Activated CD8-positive, alpha-beta T cell treated with anti-CD3 and anti-CD28 coated beads, Interleukin-2, amount 10 ng/mL, durations not matched to agents 7 days and 5 days (primary cell): ENCODE results near the gene ACOT9. TPM values are rescaled to one million over a fixed set of nuclear protein-coding genes. Genes with fewer than 3 reads are reported as not detected.
"Not testable (repeated sequence)": the region's sequence is repeated elsewhere in the genome, so short reads cannot be mapped to it uniquely, and the experiment has no call there.

Experiments used
- ATAC-seq: fragments of 150-1000 bp; cut with Tn5 transposase; one replicate; pipeline ENCODE4 v1.10.0; 2021; ENCODE audit warnings: moderate library complexity
- CTCF ChIA-PET: fragments of 350-600 bp; sonication (Branson Sonifier 250); formaldehyde crosslinking; loops from one replicate; lab custom pipeline; 2021; ENCODE audit warnings: antibody characterized with exemption; lab: Charles Lee
- POLR2A ChIA-PET: fragments of 350-600 bp; sonication (Branson Sonifier 250); formaldehyde crosslinking; loops from one replicate; lab custom pipeline; 2021; ENCODE audit warnings: antibody characterized with exemption; lab: Charles Lee
- DNase-seq: peaks from one replicate; pipeline ENCODE4 v3.0.0-alpha.2; 2020
- H3K27ac Mint-ChIP-seq: one replicate; pipeline ENCODE4 v1.8.0; 2021; ENCODE audit warnings: mild to moderate bottlenecking, mixed read lengths
- H3K27me3 Mint-ChIP-seq: one replicate; pipeline ENCODE4 v1.8.0; 2021; ENCODE audit warnings: low read depth, mixed read lengths
- H3K36me3 Mint-ChIP-seq: one replicate; pipeline ENCODE4 v1.8.0; 2021; ENCODE audit warnings: low read depth, mixed read lengths
- H3K4me1 Mint-ChIP-seq: one replicate; pipeline ENCODE4 v1.8.0; 2021; ENCODE audit warnings: low read depth, mixed read lengths
- H3K4me3 Mint-ChIP-seq: one replicate; pipeline ENCODE4 v1.8.0; 2021; ENCODE audit warnings: mild to moderate bottlenecking, mixed read lengths
- H3K9me3 Mint-ChIP-seq: one replicate; pipeline ENCODE4 v1.8.0; 2022; ENCODE audit warnings: mixed read lengths; ENCODE audit not compliant: insufficient read depth
- total RNA-seq, 2 experiments: library from RNA; stranded (reverse); gene quantifications; one replicate each; pipeline ENCODE4 v1.2.3, GENCODE V29; 2021

ACOT9 gene
- total RNA-seq, 2 experiments from 2014 or later, result 23.5 to 29.0 TPM

DNA sequence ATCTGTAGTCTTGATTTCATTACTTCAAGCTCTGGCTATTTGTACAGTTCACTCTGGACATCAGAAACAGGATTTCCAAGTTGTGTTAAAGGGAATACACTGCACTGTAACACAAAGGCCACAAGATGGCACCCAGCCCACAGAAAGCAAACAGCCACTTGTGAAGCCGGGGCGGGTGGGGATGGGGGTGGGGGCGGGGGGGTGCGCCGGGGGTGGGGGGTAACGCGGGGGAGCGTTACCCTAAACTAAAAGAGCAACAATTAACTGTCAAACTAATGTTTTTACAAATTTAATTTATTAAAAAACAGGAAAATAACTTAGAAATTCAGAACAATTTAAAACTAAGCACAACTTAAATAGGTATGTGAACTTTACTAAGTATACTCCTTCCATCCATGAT, 48.5 kb downstream of the ACOT9 start:
- ATAC-seq, result no peak
- H3K27me3 Mint-ChIP-seq, result no peaks in the 10 kb centered on the region
- no peaks in the 10 kb centered on the region for H3K36me3 Mint-ChIP-seq
- ChIA-PET CTCF (interaction anchor here (10.9 kb wide), 1 partner anchor 207 kb away, joined by 111 read pairs; no protein-coding TSS in a partner anchor), POLR2A (interaction anchor here (0.5 kb wide), 1 partner anchor 90 kb away, joined by 5 read pairs; no protein-coding TSS in a partner anchor)
- no peak overlapping the region for H3K4me3 Mint-ChIP-seq
- no peak overlapping the region for H3K27ac Mint-ChIP-seq
- no peaks in the 10 kb centered on the region for H3K9me3 Mint-ChIP-seq
- peak; percentile 52 for DNase-seq
- peaks cover 2% of the 10 kb centered on the region for H3K4me1 Mint-ChIP-seq

DNA sequence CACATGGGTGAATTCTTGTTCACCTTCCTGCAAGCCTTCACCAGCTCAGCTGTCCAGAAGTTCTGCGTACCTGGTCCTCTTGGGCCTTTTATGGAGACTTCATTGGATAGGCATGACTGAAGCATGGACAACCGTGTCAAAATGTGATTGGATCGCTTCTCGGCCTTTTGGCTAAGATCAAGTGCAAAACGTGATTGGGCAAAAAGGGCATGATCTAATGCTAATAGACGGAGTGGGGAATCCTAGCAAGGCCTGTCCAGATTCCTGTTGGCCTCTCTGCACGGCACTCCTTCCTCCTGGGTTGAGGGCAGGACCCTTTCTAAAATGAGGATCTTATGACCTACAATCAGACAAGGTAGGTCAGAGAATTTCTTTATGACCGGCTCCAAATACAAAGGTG, 50.9 kb downstream of the ACOT9 start:
- H3K36me3 Mint-ChIP-seq, result no peaks in the 10 kb centered on the region
- no peaks in the 10 kb centered on the region for H3K4me1 Mint-ChIP-seq
- no peaks in the 10 kb centered on the region for H3K27me3 Mint-ChIP-seq
- DNase-seq (no peak), ATAC-seq (no peak)
- no peak overlapping the region for H3K27ac Mint-ChIP-seq
- POLR2A ChIA-PET, result no interaction called here
- CTCF ChIA-PET, result interaction anchor here (10.9 kb wide), 1 partner anchor 209 kb away, joined by 111 read pairs; no protein-coding TSS in a partner anchor
- no peak overlapping the region for H3K4me3 Mint-ChIP-seq
- no peaks in the 10 kb centered on the region for H3K9me3 Mint-ChIP-seq

GRCh38 chrX:23676486-23676885, 66.6 kb downstream of the ACOT9 start:
- H3K27ac Mint-ChIP-seq, ATAC-seq, DNase-seq, H3K27me3 Mint-ChIP-seq, H3K9me3 Mint-ChIP-seq, H3K4me3 Mint-ChIP-seq: not testable (repeated sequence)
- Mint-ChIP-seq H3K36me3 (peaks cover 15% of the 10 kb centered on the region), H3K4me1 (peaks cover 22% of the 10 kb centered on the region)
- CTCF ChIA-PET, result interaction anchor here (1.2 kb wide), 1 partner anchor 267 kb away, joined by 3 read pairs; no protein-coding TSS in a partner anchor
- POLR2A ChIA-PET, result interaction anchor here (0.6 kb wide), 1 partner anchor 378 kb away, joined by 4 read pairs; no protein-coding TSS in a partner anchor

DNA sequence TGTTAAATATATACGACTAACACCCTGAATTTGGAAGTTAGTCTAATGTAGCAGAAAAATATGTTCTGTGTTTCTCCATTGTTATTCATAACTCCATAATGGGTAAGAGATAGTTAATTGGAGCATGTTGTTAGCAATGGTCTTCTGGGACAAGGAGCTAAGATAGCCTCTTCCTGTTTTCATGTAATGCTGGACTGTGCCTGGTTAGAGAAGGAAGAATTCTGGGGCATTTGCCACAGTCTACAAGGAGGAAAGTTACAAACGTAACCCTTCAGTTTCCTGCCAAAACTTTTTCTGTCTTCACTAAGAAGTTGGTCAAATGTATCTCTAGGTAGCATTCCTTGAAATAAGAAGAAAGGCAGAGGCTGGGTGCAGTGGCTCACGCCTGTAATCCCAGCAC, 70.0 kb downstream of the ACOT9 start:
- CTCF ChIA-PET, result interaction anchor here (1.0 to 4.1 kb wide), 2 partner anchors 110 to 229 kb away, joined by 4 to 17 read pairs; partner anchors contain the start of gene SAT1
- ATAC-seq, result no peak
- peak overlapping the region; percentile 46 for H3K27ac Mint-ChIP-seq

GRCh38 chrX:23670528-23670927, 72.5 kb downstream of the ACOT9 start:
- Mint-ChIP-seq H3K4me3 (no peak overlapping the region), H3K27me3 (no peaks in the 10 kb centered on the region), H3K27ac (no peak overlapping the region), H3K4me1 (peaks cover 30% of the 10 kb centered on the region), H3K36me3 (peaks cover 11% of the 10 kb centered on the region), H3K9me3 (no peaks in the 10 kb centered on the region)
- ChIA-PET POLR2A (no interaction called here), CTCF (interaction anchor here (0.6 to 4.1 kb wide), 2 partner anchors 69 to 232 kb away, joined by 3 to 17 read pairs; no protein-coding TSS in a partner anchor)
- ATAC-seq (no peak), DNase-seq (no peak)

More for the DNA sequence above, 70.0 kb downstream of the ACOT9 start:
- H3K9me3 Mint-ChIP-seq, result no peaks in the 10 kb centered on the region
- POLR2A ChIA-PET, result no interaction called here
- peaks cover 18% of the 10 kb centered on the region for H3K36me3 Mint-ChIP-seq
- peaks cover 24% of the 10 kb centered on the region for H3K4me1 Mint-ChIP-seq
- no peak overlapping the region for H3K4me3 Mint-ChIP-seq
- H3K27me3 Mint-ChIP-seq, result no peaks in the 10 kb centered on the region
- DNase-seq, result no peak

- CTCF ChIA-PET, result interaction anchor here (1.8 kb wide), 1 partner anchor 233 kb away, joined by 8 read pairs; no protein-coding TSS in a partner anchor
- POLR2A ChIA-PET, result interaction anchor here (1.0 kb wide), 1 partner anchor 115 kb away, joined by 4 read pairs; the partner anchor contains the start of gene SAT1
- H3K9me3 Mint-ChIP-seq, result no peaks in the 10 kb centered on the region
- peak overlapping the region; percentile 83 for H3K4me3 Mint-ChIP-seq
- peaks cover 9% of the 10 kb centered on the region for H3K36me3 Mint-ChIP-seq
- no peak for ATAC-seq
- peak overlapping the region; percentile 92 for H3K27ac Mint-ChIP-seq
- peaks cover 26% of the 10 kb centered on the region for H3K4me1 Mint-ChIP-seq
- H3K27me3 Mint-ChIP-seq, result no peaks in the 10 kb centered on the region
- DNase-seq, result no peak
Observed at GRCh38 chrX:23668335-23668734, 74.7 kb downstream of the ACOT9 start.

DNA sequence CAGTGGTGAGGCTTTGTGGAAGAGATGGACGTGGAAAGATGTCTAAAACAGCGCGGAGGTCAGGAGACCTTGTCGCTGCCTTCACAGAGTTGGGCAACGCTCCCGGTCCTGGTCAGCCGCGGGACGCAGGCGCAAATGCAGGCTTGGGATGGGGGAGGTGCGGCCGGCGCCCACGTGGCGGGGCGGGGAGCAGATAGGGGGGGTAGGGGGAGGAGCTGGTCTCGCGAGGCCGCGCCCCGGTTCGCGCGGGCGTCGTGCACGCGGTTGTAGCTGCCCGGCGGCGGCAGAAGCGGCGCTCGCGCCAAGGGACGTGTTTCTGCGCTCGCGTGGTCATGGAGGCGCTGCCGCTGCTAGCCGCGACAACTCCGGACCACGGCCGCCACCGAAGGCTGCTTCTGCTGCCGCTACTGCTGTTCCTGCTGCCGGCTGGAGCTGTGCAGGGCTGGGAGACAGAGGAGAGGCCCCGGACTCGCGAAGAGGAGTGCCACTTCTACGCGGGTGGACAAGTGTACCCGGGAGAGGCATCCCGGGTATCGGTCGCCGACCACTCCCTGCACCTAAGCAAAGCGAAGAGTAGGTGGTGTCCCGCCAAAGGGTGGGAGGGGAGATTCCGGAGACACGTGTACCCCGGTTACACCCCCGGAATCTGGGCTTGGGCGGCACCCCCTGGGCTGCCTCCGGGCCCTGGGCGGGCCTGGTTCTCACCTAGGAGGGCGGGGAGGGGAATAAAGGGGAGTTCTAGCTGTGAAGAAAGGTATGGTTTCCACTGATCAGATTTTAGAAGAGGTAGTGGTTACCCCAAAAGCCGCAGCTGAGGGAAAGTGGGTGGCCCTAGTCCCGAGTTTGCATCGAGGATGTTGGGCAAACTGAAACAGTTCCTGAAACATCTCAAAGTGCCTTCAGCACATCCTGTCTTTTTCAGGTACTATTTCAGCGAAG, 75.6 kb downstream of the ACOT9 start, which contains the start of gene PRDX4:
Gene PRDX4, plus strand, starts transcription at position 255 of the 939 bp plus-strand sequence. Its CDS starts 78 bp downstream, at position 333.
- Mint-ChIP-seq H3K36me3 (peaks cover 4% of the 10 kb centered on the region), H3K4me1 (peaks cover 23% of the 10 kb centered on the region), H3K9me3 (no peaks in the 10 kb centered on the region), H3K4me3 (peak within 1 kb of the TSS; percentile 83), H3K27ac (peak within 1 kb of the TSS; percentile 92), H3K27me3 (no peaks in the 10 kb centered on the region)
- peak; percentile 86 for ATAC-seq
- ChIA-PET POLR2A (interaction anchor here (0.8 to 1.0 kb wide), 2 partner anchors 115 to 116 kb away, joined by 3 to 4 read pairs; partner anchors contain the start of gene SAT1), CTCF (interaction anchor here (1.8 kb wide), 1 partner anchor 234 kb away, joined by 8 read pairs; no protein-coding TSS in a partner anchor)
- peak; percentile 81 for DNase-seq

DNA sequence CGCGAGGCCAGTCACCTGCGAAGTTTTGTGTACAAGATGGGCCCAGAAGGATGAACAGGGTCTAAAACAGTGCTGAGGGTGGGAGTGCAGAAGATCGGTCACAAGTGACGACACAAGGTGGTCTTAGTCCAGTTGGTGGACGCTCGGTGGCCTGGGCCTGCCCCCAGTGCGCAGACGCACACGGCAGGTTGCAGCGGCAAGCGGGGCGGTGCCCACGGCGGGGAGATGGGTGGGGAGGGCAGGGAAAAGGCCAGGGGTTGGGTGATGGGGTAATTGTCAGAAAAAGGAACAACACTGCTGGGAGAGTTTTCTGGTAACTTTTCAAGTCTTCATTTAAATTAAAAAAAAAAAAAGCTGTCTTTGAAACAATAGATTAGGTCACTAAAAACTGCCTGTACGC, 76.8 kb downstream of the ACOT9 start:
- no peak for ATAC-seq
- peaks cover 3% of the 10 kb centered on the region for H3K36me3 Mint-ChIP-seq
- H3K4me1 Mint-ChIP-seq, result peaks cover 35% of the 10 kb centered on the region
- ChIA-PET CTCF (no interaction called here), POLR2A (interaction anchor here (0.8 kb wide), 1 partner anchor 116 kb away, joined by 3 read pairs; the partner anchor contains the start of gene SAT1)
- no peaks in the 10 kb centered on the region for H3K27me3 Mint-ChIP-seq
- peak overlapping the region; percentile 68 for H3K27ac Mint-ChIP-seq
- no peaks in the 10 kb centered on the region for H3K9me3 Mint-ChIP-seq
- peak overlapping the region; percentile 83 for H3K4me3 Mint-ChIP-seq
- DNase-seq, result no peak

- Mint-ChIP-seq H3K27ac (no peak overlapping the region), H3K27me3 (no peaks in the 10 kb centered on the region), H3K4me1 (peaks cover 38% of the 10 kb centered on the region), H3K4me3 (no peak overlapping the region), H3K9me3 (no peaks in the 10 kb centered on the region), H3K36me3 (no peaks in the 10 kb centered on the region)
- ATAC-seq (no peak), DNase-seq (no peak)
- ChIA-PET CTCF (no interaction called here), POLR2A (no interaction called here)
Observed at GRCh38 chrX:23664496-23664895, 78.6 kb downstream of the ACOT9 start.

DNA sequence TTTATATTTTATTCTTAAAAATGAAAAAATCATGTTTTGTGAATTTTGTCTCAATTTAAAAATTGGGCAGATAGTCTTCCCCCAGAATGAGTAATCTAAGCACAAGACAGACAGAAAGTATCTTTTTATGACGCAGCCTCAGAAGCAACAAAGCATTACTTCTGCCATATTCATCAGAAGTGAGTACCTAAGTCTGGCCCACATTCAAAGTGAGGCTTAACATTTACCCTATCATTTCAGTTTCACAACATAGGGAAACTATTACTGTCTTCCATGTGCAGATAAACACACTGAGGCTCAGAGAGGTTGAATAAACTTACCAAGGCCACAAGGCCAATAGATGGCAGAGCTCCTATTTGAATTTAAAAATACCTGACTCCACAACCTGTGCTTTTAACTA, 80.2 kb downstream of the ACOT9 start:
- peaks cover 30% of the 10 kb centered on the region for H3K4me1 Mint-ChIP-seq

GRCh38 chrX:23662187-23662586, 80.9 kb downstream of the ACOT9 start:
- H3K27me3 Mint-ChIP-seq, result no peaks in the 10 kb centered on the region
- POLR2A ChIA-PET, result no interaction called here
- H3K36me3 Mint-ChIP-seq, result no peaks in the 10 kb centered on the region
- peak; percentile 76 for ATAC-seq
- peak overlapping the region; percentile 75 for H3K27ac Mint-ChIP-seq
- DNase-seq, result peak; percentile 22
- H3K4me1 Mint-ChIP-seq, result peaks cover 29% of the 10 kb centered on the region
- CTCF ChIA-PET, result no interaction called here
- H3K4me3 Mint-ChIP-seq, result no peak overlapping the region
- H3K9me3 Mint-ChIP-seq, result no peaks in the 10 kb centered on the region

More for the DNA sequence above, 80.2 kb downstream of the ACOT9 start:
- ChIA-PET POLR2A (no interaction called here), CTCF (no interaction called here)
- ATAC-seq (no peak), DNase-seq (no peak)
- H3K4me3 Mint-ChIP-seq, result no peak overlapping the region
- H3K27ac Mint-ChIP-seq, result no peak overlapping the region
- H3K36me3 Mint-ChIP-seq, result no peaks in the 10 kb centered on the region
- no peaks in the 10 kb centered on the region for H3K9me3 Mint-ChIP-seq
- no peaks in the 10 kb centered on the region for H3K27me3 Mint-ChIP-seq
